SK-N-SH (cell line): Measurements from ENCODE around the gene SHANK1. TPM values are rescaled to one million over a fixed set of nuclear protein-coding genes. Genes with fewer than 3 reads are reported as not detected.
A peak's percentile ranks its signal among the peaks of the same experiment; 100 is the strongest.

Source experiments
- CTCF ChIA-PET: fragments of 300-600, 350-600 bp; formaldehyde crosslinking; extraction: SDS; loops from one replicate; lab custom pipeline; 2021; lab: Yijun Ruan, JAX
- POLR2A ChIA-PET: fragments of 350-600 bp; sonication (Branson Sonifier 250); formaldehyde crosslinking; extraction: SDS; loops from one replicate; lab custom pipeline; 2020; ENCODE audit warnings: antibody characterized with exemption, inconsistent platforms; lab: Yijun Ruan, JAX
- DNase-seq: peaks from one replicate; pipeline ENCODE4 v3.0.0; 2012
- H2AFZ ChIP-seq: fragments of 200-600 bp; sonication (generic); 2 replicates; pipeline ENCODE4 v1.8.1; 2016; ENCODE audit warnings: antibody characterized with exemption, mild to moderate bottlenecking, low read depth
- H3F3A ChIP-seq: fragments of 200-600 bp; sonication (generic); replicated peaks from 2 replicates; pipeline ENCODE3; 2016; ENCODE audit warnings: antibody characterized with exemption, mild to moderate bottlenecking; ENCODE audit not compliant: insufficient read depth
- H3K27ac ChIP-seq, 2 experiments: fragments of 200-500 bp in 1 of 2; fragments of 200-600 bp in 1 of 2; sonication (Bioruptor generic) in 1 of 2; sonication (generic), shearing (Covaris generic) in 1 of 2; 2 replicates each; pipeline versions ENCODE4 v1.5.1 to v1.6.1; 2014 to 2016; ENCODE audit warnings: low read depth in 2 of 2, inconsistent platforms in 1 of 2, low read length in 1 of 2, mild to moderate bottlenecking in 1 of 2, mixed read lengths in 1 of 2
- H3K27me3 ChIP-seq: fragments of 200-600 bp; sonication (generic), shearing (Covaris generic); 2 replicates; pipeline ENCODE4 v1.6.1; 2016; ENCODE audit warnings: mixed run types; ENCODE audit not compliant: insufficient read depth
- H3K36me3 ChIP-seq, 2 experiments: fragments of 200-500 bp in 1 of 2; fragments of 200-600 bp in 1 of 2; sonication (Bioruptor generic) in 1 of 2; sonication (generic) in 1 of 2; replicated peaks in 1 of 2; 2 replicates each; pipeline versions ENCODE3 to v1.5.1; 2014 to 2016; ENCODE audit warnings: low read length in 1 of 2, mild to moderate bottlenecking in 1 of 2; ENCODE audit not compliant: insufficient read depth in 2 of 2, control insufficient read depth in 1 of 2
- H3K4me1 ChIP-seq, 2 experiments: fragments of 200-500 bp in 1 of 2; fragments of 200-600 bp in 1 of 2; sonication (Bioruptor generic) in 1 of 2; sonication (generic), shearing (Covaris generic) in 1 of 2; 2 replicates each; pipeline versions ENCODE4 v1.5.1 to v1.6.1; 2014 to 2016; ENCODE audit warnings: low read depth in 1 of 2, low read length in 1 of 2, mixed run types in 1 of 2; ENCODE audit not compliant: insufficient read depth in 2 of 2, control insufficient read depth in 1 of 2
- H3K4me2 ChIP-seq: fragments of 200-600 bp; sonication (generic), shearing (Covaris generic); 2 replicates; pipeline ENCODE4 v1.6.1; 2017; ENCODE audit warnings: mixed run types
- H3K4me3 ChIP-seq, 2 experiments: fragments of 200-500 bp in 1 of 2; fragments of 200-600 bp in 1 of 2; sonication (Bioruptor generic) in 1 of 2; sonication (generic), shearing (Covaris generic) in 1 of 2; 2 replicates each; pipeline versions ENCODE4 v1.5.1 to v1.8.1; 2014 to 2016; ENCODE audit warnings: low read depth in 2 of 2, inconsistent platforms in 1 of 2, low read length in 1 of 2, mild to moderate bottlenecking in 1 of 2, mixed read lengths in 1 of 2, moderate library complexity in 1 of 2
- H3K79me2 ChIP-seq: fragments of 200-600 bp; sonication (generic); 2 replicates; pipeline ENCODE4 v1.8.1; 2017; ENCODE audit warnings: mild to moderate bottlenecking; ENCODE audit not compliant: insufficient read depth
- H3K9ac ChIP-seq: fragments of 200-600 bp; sonication (generic); 2 replicates; pipeline ENCODE4 v1.6.1; 2017; ENCODE audit warnings: mixed run types
- H3K9me2 ChIP-seq: fragments of 200-600 bp; sonication (generic); 2 replicates; pipeline ENCODE4 v1.6.1; 2017; ENCODE audit warnings: mixed run types
- H3K9me3 ChIP-seq: fragments of 200-600 bp; sonication (generic); 2 replicates; pipeline ENCODE4 v1.6.1; 2017; ENCODE audit warnings: mixed run types, mild to moderate bottlenecking, moderate library complexity
- H4K20me1 ChIP-seq: fragments of 200-600 bp; sonication (generic); 2 replicates; pipeline ENCODE4 v1.6.1; 2017; ENCODE audit warnings: mild to moderate bottlenecking, mixed run types; ENCODE audit not compliant: insufficient read depth
- ELF1 ChIP-seq: IDR thresholded peaks from 2 replicates; pipeline ENCODE4 v1.4.0; 2012
- EZH2phosphoT487 ChIP-seq: fragments of 200-600 bp; sonication (generic); IDR thresholded peaks from 2 replicates; pipeline ENCODE4 v1.6.1; 2017; ENCODE audit warnings: low read depth, mixed run types, mild to moderate bottlenecking, antibody characterized with exemption, moderate library complexity, borderline replicate concordance
- FOSL2 ChIP-seq: IDR thresholded peaks from 2 replicates; pipeline ENCODE4 v1.4.0; 2012; ENCODE audit warnings: low read depth, mild to moderate bottlenecking, moderate library complexity, borderline replicate concordance
- FOXM1 ChIP-seq: IDR thresholded peaks from 2 replicates; pipeline ENCODE4 v1.4.0; 2012; ENCODE audit warnings: low read depth, mild to moderate bottlenecking
- JUND ChIP-seq: IDR thresholded peaks from 2 replicates; pipeline ENCODE4 v1.4.0; 2012
- MEF2A ChIP-seq: IDR thresholded peaks from 2 replicates; pipeline ENCODE4 v1.4.0; 2012; ENCODE audit warnings: low read depth, borderline replicate concordance
- NFIC ChIP-seq: IDR thresholded peaks from 2 replicates; pipeline ENCODE4 v1.4.0; 2012; ENCODE audit warnings: borderline replicate concordance
- RAD21 ChIP-seq: IDR thresholded peaks from 2 replicates; pipeline ENCODE4 v1.6.1; 2012; ENCODE audit warnings: mild to moderate bottlenecking, low read length
- REST ChIP-seq: IDR thresholded peaks from 2 replicates; pipeline ENCODE4 v1.6.1; 2012; ENCODE audit warnings: mild to moderate bottlenecking, low read depth, low read length, moderate library complexity
- RXRA ChIP-seq: IDR thresholded peaks from 2 replicates; pipeline ENCODE4 v1.4.0; 2012; ENCODE audit warnings: low read depth, mild to moderate bottlenecking, borderline replicate concordance
- SMC3 ChIP-seq: IDR thresholded peaks from 2 replicates; pipeline ENCODE4 v1.6.1; 2012; ENCODE audit warnings: low read depth, low read length, improper control_type of control experiment
- TAF1 ChIP-seq: IDR thresholded peaks from 2 replicates; pipeline ENCODE4 v1.6.1; 2012; ENCODE audit warnings: low read depth, mild to moderate bottlenecking, low read length, moderate library complexity, borderline replicate concordance
- USF2 ChIP-seq: fragments of 150-350 bp; IDR thresholded peaks from 2 replicates; pipeline ENCODE4 v1.6.1; 2017; ENCODE audit warnings: antibody characterized with exemption, low read length, low read depth, borderline replicate concordance
- YY1 ChIP-seq: IDR thresholded peaks from 2 replicates; pipeline ENCODE4 v1.4.0; 2012; ENCODE audit warnings: low read depth, mild to moderate bottlenecking
- WGBS: methylation state at CpG from one replicate; pipeline ENCODE4 v1.1.6; 2017; ENCODE audit warnings: low lambda C conversion rate; 5-methylcytosine and 5-hydroxymethylcytosine counted together
- polyA plus RNA-seq, 3 experiments: library from polyadenylated mRNA; depleted of rRNA; stranded (reverse); fragments of >200 nt; gene quantifications; 2 replicates each; pipeline ENCODE4 v1.2.3, GENCODE V29; 2012
- TF ChIP-seq, protein P1 (sequence below): IDR thresholded peaks from 2 replicates; pipeline ENCODE4 v1.4.0; 2012; ENCODE audit warnings: low read depth

The SHANK1 gene
- polyA plus RNA-seq, 1 of the 3 experiments (the other 2 are of a cell fraction), result 0.28 TPM

DNA sequence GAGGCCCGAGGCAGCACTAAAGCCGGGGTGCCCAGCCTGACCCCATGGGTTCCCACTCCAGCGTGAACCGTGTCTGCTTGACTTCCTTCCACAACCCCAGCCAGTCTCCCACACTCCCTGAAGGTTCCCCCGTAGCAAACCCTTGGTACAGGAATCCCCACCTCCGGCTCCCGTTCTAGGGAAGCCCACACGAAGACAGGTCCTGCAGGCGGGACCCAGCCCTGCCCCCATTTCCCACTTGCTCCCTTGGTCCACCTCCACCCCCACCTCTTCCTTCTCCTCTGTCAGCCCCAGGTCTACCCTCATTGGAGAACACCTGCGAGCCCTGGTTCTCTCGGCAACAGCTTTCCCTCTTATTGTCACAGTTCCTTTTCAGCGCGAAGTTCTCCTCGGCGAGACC lies 46.5 kb downstream of the SHANK1 start:
- DNase-seq, result no peak
- no peaks in the 10 kb centered on the region for H3K27me3 ChIP-seq
- H3K9me3 ChIP-seq, result no peaks in the 10 kb centered on the region
- H3K36me3 ChIP-seq, result no peaks in the 10 kb centered on the region
- TF ChIP-seq YY1 (no peak), SMC3 (no peak), RXRA (no peak), FOXM1 (no peak), JUND (no peak), MEF2A (no peak), ELF1 (no peak), FOSL2 (no peak)
- TF ChIP-seq, protein P1, sequence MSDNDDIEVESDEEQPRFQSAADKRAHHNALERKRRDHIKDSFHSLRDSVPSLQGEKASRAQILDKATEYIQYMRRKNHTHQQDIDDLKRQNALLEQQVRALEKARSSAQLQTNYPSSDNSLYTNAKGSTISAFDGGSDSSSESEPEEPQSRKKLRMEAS, result no peak
- H3K4me1 ChIP-seq, result no peaks in the 10 kb centered on the region
- 78% methylated on average over 14 of the region's 15 CpGs for WGBS
- no peaks in the 10 kb centered on the region for H4K20me1 ChIP-seq
- no peaks in the 10 kb centered on the region for H3K79me2 ChIP-seq
- no peak overlapping the region for H3K27ac ChIP-seq
- H3K9ac ChIP-seq, result no peak overlapping the region
- no peak overlapping the region for H3K4me3 ChIP-seq
- H2AFZ ChIP-seq, result no peak overlapping the region
- H3K9me2 ChIP-seq, result no peaks in the 10 kb centered on the region
- ChIA-PET CTCF (interaction anchor here (1.8 kb wide), 1 partner anchor 110 kb away, joined by 6 read pairs; no protein-coding TSS in a partner anchor), POLR2A (no interaction called here)
- no peaks in the 10 kb centered on the region for H3F3A ChIP-seq
- no peak overlapping the region for H3K4me2 ChIP-seq

DNA sequence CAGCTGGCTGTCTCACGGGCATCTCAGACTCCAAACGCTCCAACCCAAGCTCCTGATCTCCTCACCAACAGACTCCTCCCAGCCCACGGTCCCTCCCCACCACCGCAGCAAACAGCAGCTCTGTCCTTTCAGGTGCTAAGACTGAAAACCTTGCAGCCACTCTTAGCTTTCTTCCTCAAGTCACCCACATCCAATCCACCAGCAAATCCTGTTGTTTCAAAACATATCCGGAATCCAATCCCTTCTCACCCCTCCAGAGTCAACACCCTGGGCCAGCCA lies 49.6 kb downstream of the SHANK1 start:
- WGBS, result 64% methylated on average over 5 of the region's 5 CpGs
- CTCF ChIA-PET, result interaction anchor here (0.6 to 3.7 kb wide), 32 partner anchors 9 to 252 kb away, joined by 3 to 44 read pairs (median 4); partner anchors contain the start of genes C19orf81 and CLEC11A
- Histone ChIP-seq H3K9me2 (no peaks in the 10 kb centered on the region), H3K27ac (no peak overlapping the region), H3F3A (no peaks in the 10 kb centered on the region), H3K4me2 (no peak overlapping the region), H4K20me1 (no peaks in the 10 kb centered on the region), H3K36me3 (no peaks in the 10 kb centered on the region), H3K9ac (no peak overlapping the region), H3K9me3 (no peaks in the 10 kb centered on the region), H3K79me2 (no peaks in the 10 kb centered on the region), H3K27me3 (no peaks in the 10 kb centered on the region), H2AFZ (no peak overlapping the region), H3K4me3 (no peak overlapping the region), H3K4me1 (no peaks in the 10 kb centered on the region)
- no peak for TF ChIP-seq USF2
- POLR2A ChIA-PET, result no interaction called here
- no peak for DNase-seq

DNA sequence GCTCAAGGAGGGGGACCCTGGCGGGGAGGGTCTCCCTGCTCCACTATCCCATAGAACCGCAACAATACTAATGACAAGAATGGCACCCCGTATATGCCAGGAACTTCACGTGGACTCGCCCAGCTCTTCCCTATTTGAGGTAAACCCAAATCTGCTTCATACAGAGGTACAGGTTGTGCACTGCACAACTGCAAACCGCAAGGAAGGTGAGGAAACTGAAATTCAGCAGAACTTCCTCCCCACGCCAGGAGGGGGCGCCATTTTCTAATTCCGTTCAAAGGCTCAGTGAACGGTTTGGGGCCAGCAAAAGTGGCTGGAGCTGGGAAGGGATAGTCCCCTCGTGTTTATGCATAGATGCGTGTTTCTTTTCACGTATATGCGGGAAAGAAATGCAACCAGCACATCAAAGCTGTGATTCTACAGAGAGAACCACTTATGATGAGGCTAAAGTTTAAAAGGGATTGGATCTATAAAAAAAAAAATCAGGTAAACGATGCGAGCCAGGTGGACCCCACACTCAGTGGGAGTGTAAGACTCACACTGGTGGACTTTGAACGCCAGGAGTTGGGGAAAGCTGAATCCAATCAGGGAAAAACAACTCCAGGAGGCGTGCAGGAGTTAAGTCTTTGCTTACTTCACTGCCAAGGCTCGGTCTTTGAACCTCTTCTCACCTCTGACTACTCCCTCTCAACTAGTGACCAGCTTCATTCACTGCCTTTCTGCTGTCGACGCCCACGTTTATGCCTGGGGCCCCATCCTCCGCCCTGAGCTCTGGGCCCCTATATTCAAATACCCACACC lies 50.1 kb downstream of the SHANK1 start:
- Histone ChIP-seq H3K27me3 (no peaks in the 10 kb centered on the region), H3K4me1 (no peaks in the 10 kb centered on the region), H3K9me3 (no peaks in the 10 kb centered on the region), H3F3A (no peaks in the 10 kb centered on the region), H3K36me3 (no peaks in the 10 kb centered on the region), H3K9me2 (no peaks in the 10 kb centered on the region), H3K4me2 (no peak overlapping the region), H3K4me3 (no peak overlapping the region), H3K27ac (no peak overlapping the region), H4K20me1 (no peaks in the 10 kb centered on the region), H2AFZ (no peak overlapping the region), H3K79me2 (no peaks in the 10 kb centered on the region), H3K9ac (no peak overlapping the region)
- CTCF ChIA-PET, result interaction anchor here (0.6 to 3.7 kb wide), 34 partner anchors 9 to 253 kb away, joined by 3 to 44 read pairs (median 4); partner anchors contain the start of genes C19orf81 and CLEC11A
- WGBS, result 47% methylated on average over 23 of the region's 23 CpGs
- POLR2A ChIA-PET, result no interaction called here
- DNase-seq, result peak; percentile 78
- no peak for TF ChIP-seq TAF1
- peak; percentile 60 for TF ChIP-seq SMC3
- TF ChIP-seq EZH2phosphoT487, result no peak
- TF ChIP-seq REST, result no peak
- TF ChIP-seq RAD21, result peak; percentile 60
- TF ChIP-seq, protein P1, result no peak
- no peak for TF ChIP-seq JUND
- no peak for TF ChIP-seq NFIC
